CD14-positive monocyte (primary cell): ENCODE data around the gene C2orf81. TPM values are rescaled to one million over a fixed set of nuclear protein-coding genes. Genes with fewer than 3 reads are reported as not detected.

ENCODE experiments used
- DNase-seq, 3 donors: peaks; one replicate each; pipeline ENCODE4 v3.0.0-alpha.2; 2011 to 2022
- H2AFZ ChIP-seq: 2 replicates; pipeline ENCODE4 v1.6.0; 2012; ENCODE audit warnings: mild to moderate bottlenecking, low read depth, low read length, inconsistent platforms; ENCODE audit not compliant: insufficient read depth, poor library complexity, severe bottlenecking
- H3K27ac ChIP-seq, 2 donors: 1 replicate in 1 of 2; 2 replicates in 1 of 2; pipeline ENCODE4 v1.5.1; 2012 to 2013; ENCODE audit warnings: low read length in 2 of 2, control low read depth in 1 of 2, inconsistent platforms in 1 of 2, low read depth in 1 of 2, mild to moderate bottlenecking in 1 of 2
- H3K27me3 ChIP-seq, 2 donors: one replicate each; pipeline versions ENCODE4 v1.6.0 to v1.6.1; 2011 to 2013; ENCODE audit warnings: low read length in 2 of 2; ENCODE audit not compliant: control insufficient read depth in 2 of 2, insufficient read depth in 2 of 2
- H3K36me3 ChIP-seq, 2 donors: replicated peaks in 1 of 2; 1 replicate in 1 of 2; 2 replicates in 1 of 2; pipeline versions ENCODE4 v1.5.1 to v1.6.1; 2012 to 2013; ENCODE audit warnings: low read length in 2 of 2, control low read depth in 1 of 2, inconsistent platforms in 1 of 2, mild to moderate bottlenecking in 1 of 2; ENCODE audit not compliant: insufficient read depth in 2 of 2, control insufficient read depth in 1 of 2
- H3K4me1 ChIP-seq, 2 donors: 1 replicate in 1 of 2; 2 replicates in 1 of 2; pipeline versions ENCODE4 v1.5.1 to v1.6.1; 2012 to 2013; ENCODE audit warnings: low read length in 2 of 2, control low read depth in 1 of 2, inconsistent platforms in 1 of 2, mild to moderate bottlenecking in 1 of 2, moderate library complexity in 1 of 2; ENCODE audit not compliant: insufficient read depth in 2 of 2, control insufficient read depth in 1 of 2
- H3K4me2 ChIP-seq: replicated peaks from 2 replicates; pipeline ENCODE3; 2012; ENCODE audit warnings: low read length, moderate library complexity, mild to moderate bottlenecking; ENCODE audit not compliant: poor library complexity, severe bottlenecking; ENCODE audit errors: extremely low read depth
- H3K4me3 ChIP-seq, 3 experiments: fragments of 200-600 bp in 1 of 3; sonication (generic) in 1 of 3; replicated peaks in 1 of 3; 1 replicate in 2 of 3; 2 replicates in 1 of 3; pipeline ENCODE4 v1.5.1; 2011 to 2013; ENCODE audit warnings: low read length in 3 of 3, mild to moderate bottlenecking in 3 of 3, control low read depth in 2 of 3, low read depth in 2 of 3, inconsistent platforms in 1 of 3, moderate library complexity in 1 of 3
- H3K79me2 ChIP-seq: 2 replicates; pipeline ENCODE4 v1.6.0; 2012; ENCODE audit warnings: mild to moderate bottlenecking, control low read depth, inconsistent platforms, low read length, moderate library complexity; ENCODE audit not compliant: insufficient read depth
- H3K9ac ChIP-seq: 2 replicates; pipeline ENCODE4 v1.6.0; 2017; ENCODE audit warnings: low read length, mild to moderate bottlenecking; ENCODE audit not compliant: insufficient read depth, poor library complexity, severe bottlenecking
- H3K9me3 ChIP-seq, 2 donors: replicated peaks in 1 of 2; 1 replicate in 1 of 2; 2 replicates in 1 of 2; pipeline versions ENCODE4 v1.5.1 to v1.6.1; 2012 to 2013; ENCODE audit warnings: low read length in 2 of 2, control low read depth in 1 of 2; ENCODE audit not compliant: control insufficient read depth in 1 of 2, insufficient read depth in 1 of 2
- H4K20me1 ChIP-seq: 2 replicates; pipeline ENCODE4 v1.6.0; 2012; ENCODE audit warnings: mild to moderate bottlenecking, low read length, control low read depth, moderate library complexity; ENCODE audit not compliant: insufficient read depth
- H3K27ac Mint-ChIP-seq, 7 donors: one replicate each; pipeline ENCODE4 v1.8.0; 2020; ENCODE audit warnings: mild to moderate bottlenecking in 7 of 7, mixed read lengths in 7 of 7, moderate library complexity in 6 of 7, inconsistent platforms in 2 of 7
- H3K27me3 Mint-ChIP-seq, 3 donors: one replicate each; pipeline ENCODE4 v1.8.0; 2021 to 2022; ENCODE audit warnings: low read depth in 3 of 3, mild to moderate bottlenecking in 3 of 3, mixed read lengths in 3 of 3, moderate library complexity in 3 of 3, inconsistent platforms in 1 of 3
- H3K36me3 Mint-ChIP-seq, 2 donors: one replicate each; pipeline ENCODE4 v1.8.0; 2020; ENCODE audit warnings: mixed read lengths in 2 of 2, inconsistent platforms in 1 of 2, mild to moderate bottlenecking in 1 of 2
- H3K4me1 Mint-ChIP-seq: one replicate; pipeline ENCODE4 v1.8.0; 2020; ENCODE audit warnings: mild to moderate bottlenecking, mixed read lengths
- H3K4me3 Mint-ChIP-seq, 2 donors: one replicate each; pipeline ENCODE4 v1.8.0; 2020; ENCODE audit warnings: mild to moderate bottlenecking in 2 of 2, mixed read lengths in 2 of 2, moderate library complexity in 1 of 2
- H3K9me3 Mint-ChIP-seq, 7 donors: one replicate each; pipeline ENCODE4 v1.8.0; 2020 to 2022; ENCODE audit warnings: mixed read lengths in 7 of 7, mild to moderate bottlenecking in 6 of 7, moderate library complexity in 6 of 7, inconsistent platforms in 2 of 7
- CTCF ChIP-seq: fragments of 200-600 bp; IDR thresholded peaks from one replicate; pipeline ENCODE4 v1.8.0; 2022; ENCODE audit warnings: antibody characterized with exemption, mild to moderate bottlenecking
- WGBS: methylation state at CpG from one replicate; pipeline ENCODE4 v1.1.5; 2013; ENCODE audit warnings: missing lambda C conversion rate; ENCODE audit not compliant: insufficient coverage; 5-methylcytosine and 5-hydroxymethylcytosine counted together
- intact Hi-C, 2 donors: fragments of 100-400 bp; cut with micrococcal nuclease; formaldehyde crosslinking; loops; one replicate each; pipeline versions ENCODE4 v1.15.0 to v1.15.1; 2023
- polyA plus RNA-seq, 3 donors: library from polyadenylated mRNA; depleted of rRNA in 1 of 3; unstranded in 2 of 3; stranded (reverse) in 1 of 3; fragments of 300-500 nt in 2 of 3; fragments of >200 nt in 1 of 3; fragmentation: Illumina TruSeq in 2 of 3; gene quantifications; 1 replicate in 2 of 3; 2 replicates in 1 of 3; pipeline ENCODE4 v1.2.3, GENCODE V29; 2012 to 2021

Gene C2orf81
- polyA plus RNA-seq, 3 donors: 0.49 to 1.7 (median 1.2) TPM

- Histone ChIP-seq H3K4me2 (no peak overlapping the region), H3K9ac (no peak overlapping the region), H2AFZ (no peak overlapping the region), H3K4me3 (no peak overlapping the region), H3K36me3 (no peaks in the 10 kb centered on the region), H3K27ac (no peak overlapping the region), H3K9me3 (no peaks in the 10 kb centered on the region), H3K4me1 (no peaks in the 10 kb centered on the region), H3K27me3 (no peaks in the 10 kb centered on the region), H3K79me2 (no peaks in the 10 kb centered on the region), H4K20me1 (no peaks in the 10 kb centered on the region)
- DNase-seq: no peak
- H3K4me1 Mint-ChIP-seq: no peaks in the 10 kb centered on the region
- peak overlapping the region in 1 of 7 donors; percentile 32 for H3K27ac Mint-ChIP-seq
- peaks cover 0 to 6% (median 2%) of the 10 kb centered on the region in 3 donors for H3K27me3 Mint-ChIP-seq
- TF ChIP-seq CTCF: no peak
- H3K9me3 Mint-ChIP-seq: no peaks in the 10 kb centered on the region
- no peak overlapping the region for H3K4me3 Mint-ChIP-seq
- H3K36me3 Mint-ChIP-seq: peaks cover 0 to 3% of the 10 kb centered on the region in 2 donors
- intact Hi-C loops: no loop called here
- 100% methylated on average over 2 of the region's 5 CpGs for WGBS
Observed at GRCh38 chr2:74428675-74429074, 7.3 kb upstream of the C2orf81 start.

- Histone ChIP-seq H2AFZ (no peak overlapping the region), H4K20me1 (no peaks in the 10 kb centered on the region), H3K27me3 (no peaks in the 10 kb centered on the region), H3K4me3 (no peak overlapping the region), H3K4me2 (no peak overlapping the region), H3K36me3 (no peaks in the 10 kb centered on the region), H3K9me3 (no peaks in the 10 kb centered on the region), H3K9ac (no peak overlapping the region), H3K4me1 (no peaks in the 10 kb centered on the region), H3K79me2 (no peaks in the 10 kb centered on the region), H3K27ac (no peak overlapping the region)
- Mint-ChIP-seq H3K4me1 (peaks cover 2% of the 10 kb centered on the region), H3K27me3 (peaks cover 0 to 8% (median 2%) of the 10 kb centered on the region in 3 donors), H3K9me3 (no peaks in the 10 kb centered on the region), H3K36me3 (peaks cover 0 to 3% of the 10 kb centered on the region in 2 donors), H3K4me3 (no peak overlapping the region), H3K27ac (peak overlapping the region in 1 of 7 donors; percentile 17)
- 100% methylated on average over 1 of the region's 3 CpGs for WGBS
- TF ChIP-seq CTCF: no peak
- intact Hi-C loops: no loop called here
- DNase-seq: no peak
Observed at GRCh38 chr2:74427551-74427950, 6.1 kb upstream of the C2orf81 start.
